Prostate gland (tissue), 2 donors: Measurements from ENCODE around the gene EPHA1. TPM values are rescaled to one million over a fixed set of nuclear protein-coding genes. Genes with fewer than 3 reads are reported as not detected.

Experiments used
- DNase-seq: peaks from one replicate; pipeline ENCODE4 v3.0.0-alpha.2; 2019; ENCODE audit warnings: low spot score
- H3K27ac ChIP-seq, 2 donors: fragments of 200-600 bp; sonication (generic); 2 replicates each; pipeline ENCODE4 v1.5.1; 2017 to 2019
- H3K27me3 ChIP-seq: fragments of 200-600 bp; sonication (generic); replicated peaks from 2 replicates; pipeline ENCODE4 v1.5.1; 2019; ENCODE audit not compliant: insufficient read depth
- H3K36me3 ChIP-seq, 2 donors: fragments of 200-600 bp; sonication (generic); 1 replicate in 1 of 2; 2 replicates in 1 of 2; pipeline versions ENCODE4 v1.5.1 to v1.8.1; 2017 to 2019
- H3K4me1 ChIP-seq: fragments of 200-600 bp; sonication (generic); replicated peaks from 2 replicates; pipeline ENCODE4 v1.5.1; 2019
- H3K4me3 ChIP-seq, 2 donors: fragments of 200-600 bp; sonication (generic); 2 replicates each; pipeline ENCODE4 v1.5.1; 2017 to 2019
- H3K9me3 ChIP-seq: fragments of 200-600 bp; sonication (generic); 2 replicates; pipeline ENCODE4 v1.5.1; 2017
- CTCF ChIP-seq, 4 experiments: fragments of 200-600 bp in 2 of 4; fragments of 450-650 bp in 2 of 4; sonication (generic) in 2 of 4; IDR thresholded peaks; 1 replicate in 3 of 4; 2 replicates in 1 of 4; pipeline ENCODE4 v1.5.1; 2016 to 2019; ENCODE audit warnings: antibody characterized with exemption in 4 of 4, mild to moderate bottlenecking in 2 of 4, moderate library complexity in 2 of 4
- POLR2A ChIP-seq: fragments of 450-650 bp; IDR thresholded peaks from one replicate; pipeline ENCODE4 v1.6.1; 2016; ENCODE audit warnings: antibody characterized with exemption, mild to moderate bottlenecking
- POLR2AphosphoS5 ChIP-seq: sonication (generic); formaldehyde crosslinking; IDR thresholded peaks from one replicate; pipeline ENCODE4 v1.6.1; 2017; ENCODE audit warnings: antibody characterized with exemption
- WGBS: methylation state at CpG from one replicate; pipeline ENCODE4 v1.1.5; 2018; 5-methylcytosine and 5-hydroxymethylcytosine counted together
- intact Hi-C: fragments of 100-400 bp; cut with DNase I; formaldehyde crosslinking; loops from one replicate; pipeline ENCODE4 v1.14.2; 2022
- total RNA-seq, 2 donors: library from RNA; depleted of rRNA; stranded (reverse); fragments of >200 nt; gene quantifications; one replicate each; pipeline ENCODE4 v1.1.0, GENCODE V29; 2016

The EPHA1 gene
- total RNA-seq, 2 donors from 2014 or later = 10.5 to 15.7 TPM

GRCh38 chr7:143356414-143357050 is 52.1 kb downstream of the EPHA1 start:
- H3K4me1 ChIP-seq = no peaks in the 10 kb centered on the region
- H3K4me3 ChIP-seq = no peak overlapping the region
- TF ChIP-seq POLR2AphosphoS5 (no peak), POLR2A (no peak)
- no peak for DNase-seq
- 92% methylated on average over 13 of the region's 13 CpGs for WGBS
- H3K36me3 ChIP-seq = no peaks in the 10 kb centered on the region
- no peak overlapping the region for H3K27ac ChIP-seq
- H3K27me3 ChIP-seq = peaks cover 3% of the 10 kb centered on the region
- intact Hi-C loops = no loop called here
- no peaks in the 10 kb centered on the region for H3K9me3 ChIP-seq

GRCh38 chr7:143355450-143356385 is 52.9 kb downstream of the EPHA1 start:
- TF ChIP-seq POLR2A (no peak), CTCF (IDR thresholded peaks at IDR 0.05) (no peak), POLR2AphosphoS5 (no peak)
- intact Hi-C loops = no loop called here
- no peaks in the 10 kb centered on the region for H3K27me3 ChIP-seq
- H3K4me3 ChIP-seq = no peak overlapping the region
- no peak overlapping the region for H3K27ac ChIP-seq
- WGBS = 87% methylated on average over 16 of the region's 16 CpGs
- no peak for DNase-seq
- H3K36me3 ChIP-seq = no peaks in the 10 kb centered on the region
- no peaks in the 10 kb centered on the region for H3K9me3 ChIP-seq
- H3K4me1 ChIP-seq = no peaks in the 10 kb centered on the region

GRCh38 chr7:143354965-143355364 is 53.7 kb downstream of the EPHA1 start:
- no peaks in the 10 kb centered on the region for H3K27me3 ChIP-seq
- no peak overlapping the region for H3K27ac ChIP-seq
- 84% methylated on average over 8 of the region's 8 CpGs for WGBS
- DNase-seq = no peak
- TF ChIP-seq POLR2A (no peak), CTCF (IDR thresholded peaks at IDR 0.05) (no peak), POLR2AphosphoS5 (no peak)
- no peaks in the 10 kb centered on the region for H3K36me3 ChIP-seq
- H3K9me3 ChIP-seq = no peaks in the 10 kb centered on the region
- no peak overlapping the region for H3K4me3 ChIP-seq
- intact Hi-C loops = no loop called here
- H3K4me1 ChIP-seq = no peaks in the 10 kb centered on the region

GRCh38 chr7:143354376-143354775 is 54.3 kb downstream of the EPHA1 start:
- Histone ChIP-seq H3K4me1 (no peaks in the 10 kb centered on the region), H3K27ac (no peak overlapping the region), H3K9me3 (no peaks in the 10 kb centered on the region), H3K27me3 (no peaks in the 10 kb centered on the region), H3K4me3 (no peak overlapping the region), H3K36me3 (no peaks in the 10 kb centered on the region)
- no peak for DNase-seq
- TF ChIP-seq CTCF (IDR thresholded peaks at IDR 0.05) (no peak), POLR2A (no peak), POLR2AphosphoS5 (no peak)
- intact Hi-C loops = no loop called here
- WGBS = 96% methylated on average over 8 of the region's 8 CpGs

- no peak for DNase-seq
- H3K36me3 ChIP-seq = no peaks in the 10 kb centered on the region
- H3K4me1 ChIP-seq = no peaks in the 10 kb centered on the region
- no peaks in the 10 kb centered on the region for H3K27me3 ChIP-seq
- no peak overlapping the region for H3K27ac ChIP-seq
- H3K9me3 ChIP-seq = no peaks in the 10 kb centered on the region
- TF ChIP-seq POLR2AphosphoS5 (no peak), POLR2A (no peak), CTCF (IDR thresholded peaks at IDR 0.05) (no peak)
- 89% methylated on average over 11 of the region's 11 CpGs for WGBS
- H3K4me3 ChIP-seq = no peak overlapping the region
- intact Hi-C loops = no loop called here
Measured at GRCh38 chr7:143352531-143353002, 56.1 kb downstream of the EPHA1 start.
